HG03103 (cell line): ENCODE data around the gene PSD2.

ENCODE experiments used
- ATAC-seq: cut with Tn5 transposase; IDR thresholded peaks from one replicate; pipeline ENCODE4 v1.9.1; 2021; ENCODE audit warnings: low read depth; ENCODE audit not compliant: unreplicated experiment

Gene PSD2

DNA sequence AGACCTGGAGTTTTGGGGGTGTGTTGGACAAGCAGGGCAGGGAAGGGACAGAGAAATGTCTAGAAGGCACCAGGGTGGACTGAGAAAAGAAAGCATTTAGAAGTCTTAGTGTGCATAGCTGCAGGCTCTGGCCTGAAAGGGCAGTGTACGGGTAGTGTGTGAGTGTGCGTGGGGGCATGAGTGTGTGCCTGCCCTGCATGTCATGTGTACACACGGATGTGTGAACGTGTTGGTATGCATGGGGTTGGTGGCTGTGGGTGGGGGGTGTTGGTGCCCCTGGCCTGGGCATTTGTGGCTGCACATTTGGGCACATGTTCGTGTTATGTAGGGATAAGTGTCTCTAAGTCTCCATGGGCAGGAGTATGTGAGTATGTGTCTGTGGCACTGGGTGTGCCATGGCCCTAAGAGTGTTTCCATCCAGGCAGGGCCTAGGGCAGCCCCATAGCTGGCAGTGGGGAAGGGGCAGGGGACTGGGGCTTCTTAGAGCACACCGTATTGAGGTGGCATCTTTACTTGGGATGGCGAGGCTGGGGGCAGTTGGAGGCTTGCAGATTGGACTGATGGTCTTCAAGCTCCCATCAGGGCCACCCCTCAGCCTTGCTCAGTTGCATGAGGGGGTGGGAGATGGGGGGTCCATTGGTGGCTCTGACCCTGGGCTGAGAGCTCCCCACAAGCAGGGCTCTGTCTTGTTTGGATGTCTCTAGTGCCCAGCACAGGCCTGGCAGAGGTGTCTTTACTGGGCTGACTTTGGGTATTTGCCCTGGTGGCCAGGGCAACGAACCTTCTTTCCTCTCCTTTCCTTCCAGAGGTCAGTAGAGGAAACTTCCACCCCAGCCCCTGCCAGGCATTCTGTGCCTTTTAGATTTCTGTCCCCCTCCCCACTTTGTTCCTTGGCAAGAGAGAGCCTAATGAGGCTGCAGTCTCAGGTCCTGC lies 15.0 kb downstream of the PSD2 start:
- no peak for ATAC-seq

GRCh38 chr5:139811274-139811607 lies 15.6 kb downstream of the PSD2 start:
- ATAC-seq = no peak

DNA sequence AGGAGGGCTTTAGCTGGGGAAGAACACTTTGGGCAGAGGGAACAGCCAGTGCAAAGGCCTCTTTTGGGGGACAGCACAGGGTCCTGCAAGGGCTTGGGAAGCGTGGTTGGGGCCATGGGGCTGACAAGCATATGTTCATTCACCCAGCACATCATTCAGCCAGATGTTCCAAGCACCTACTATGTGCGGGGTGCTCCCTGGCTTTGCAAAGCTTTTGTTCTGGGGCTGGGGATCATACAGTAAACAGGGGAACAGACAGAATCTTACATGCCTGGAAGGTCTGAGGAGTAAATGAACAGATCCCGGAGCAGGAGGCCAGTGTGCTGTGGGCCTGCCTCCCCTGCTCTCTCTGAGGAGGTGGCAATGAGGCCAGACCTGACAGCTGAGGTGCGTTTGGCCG lies 16.7 kb downstream of the PSD2 start:
- ATAC-seq = no peak

DNA sequence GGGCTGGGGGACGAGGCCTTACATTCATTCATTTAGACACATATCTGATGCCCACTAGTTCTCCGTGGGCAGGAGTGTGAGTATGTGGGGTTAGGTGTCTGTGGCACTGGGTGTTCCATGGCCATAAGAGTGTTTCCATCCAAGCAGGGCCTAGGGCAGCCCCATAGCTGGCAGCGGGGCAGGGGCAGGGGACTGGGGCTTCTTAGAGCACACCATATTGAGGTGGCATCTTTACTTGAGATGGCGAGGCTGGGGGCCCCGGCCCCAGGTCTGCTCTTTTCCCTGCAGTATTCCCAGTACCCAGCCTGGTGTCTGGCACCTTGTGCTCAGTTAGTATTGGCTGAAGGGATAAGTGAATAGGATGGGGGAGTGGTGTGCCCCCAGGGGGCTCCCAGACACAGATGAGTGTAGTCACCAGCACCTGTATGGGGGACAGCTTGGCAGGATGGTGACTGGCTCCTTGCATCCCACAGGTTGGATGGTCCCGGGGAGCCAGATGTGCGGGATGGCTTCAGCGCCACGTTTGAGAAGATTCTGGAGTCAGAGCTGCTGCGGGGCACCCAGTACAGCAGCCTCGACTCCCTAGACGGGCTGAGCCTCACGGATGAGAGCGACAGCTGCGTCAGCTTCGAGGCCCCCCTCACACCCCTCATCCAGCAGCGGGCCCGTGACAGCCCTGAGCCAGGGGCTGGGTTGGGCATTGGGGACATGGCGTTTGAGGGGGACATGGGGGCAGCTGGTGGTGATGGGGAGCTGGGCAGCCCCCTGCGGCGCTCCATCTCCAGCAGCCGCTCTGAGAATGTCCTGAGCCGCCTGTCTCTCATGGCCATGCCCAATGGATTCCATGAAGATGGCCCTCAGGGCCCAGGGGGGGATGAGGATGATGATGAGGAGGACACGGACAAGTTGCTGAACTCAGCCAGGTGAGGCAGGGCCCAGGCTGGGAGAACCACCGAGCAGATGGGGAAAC lies 17.5 kb downstream of the PSD2 start:
- ATAC-seq = no peak

- no peak for ATAC-seq
Observed at GRCh38 chr5:139814191-139814601, 18.6 kb downstream of the PSD2 start.

- no peak for ATAC-seq
Observed at GRCh38 chr5:139814704-139815280, 19.2 kb downstream of the PSD2 start.

DNA sequence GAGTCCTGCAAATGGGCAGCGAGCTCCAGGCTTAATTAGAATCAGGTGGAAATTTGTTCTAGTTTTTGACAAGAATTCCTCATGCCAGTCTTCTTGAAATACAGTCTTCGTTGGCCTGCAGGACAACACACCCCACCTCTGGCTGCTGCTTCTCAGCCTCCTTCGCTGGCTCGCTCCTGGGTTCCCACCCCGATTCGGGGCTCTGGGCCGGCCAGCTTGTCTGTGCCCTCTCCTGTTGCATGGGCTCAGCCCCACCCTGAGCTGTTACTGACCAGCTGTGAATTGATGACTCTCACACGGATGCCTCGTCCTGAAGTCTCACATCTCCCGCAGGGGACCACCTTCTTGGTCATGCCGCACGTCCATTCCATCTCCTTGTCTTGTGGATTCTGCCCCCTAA lies 21.0 kb downstream of the PSD2 start:
- ATAC-seq = no peak

DNA sequence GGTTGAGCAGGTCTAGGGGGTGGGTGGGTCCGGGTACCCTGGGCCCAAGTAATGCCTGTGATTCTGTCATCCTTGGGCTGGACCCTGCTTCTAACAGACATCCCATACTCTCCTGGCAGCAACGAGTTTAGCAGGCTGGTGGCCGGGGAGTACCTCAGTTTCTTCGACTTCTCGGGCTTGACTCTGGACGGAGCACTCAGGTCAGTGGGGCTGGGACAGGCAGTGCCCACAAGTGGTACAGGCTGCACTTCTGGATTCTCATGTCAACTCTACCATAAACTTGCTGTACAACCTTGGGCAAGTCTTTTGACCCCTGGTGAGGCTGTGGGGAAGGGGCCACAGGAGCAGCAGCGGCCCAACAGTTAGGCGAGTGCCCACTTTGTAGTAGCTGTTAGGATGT lies 21.8 kb downstream of the PSD2 start:
- ATAC-seq = no peak

GRCh38 chr5:139817970-139818369 lies 22.4 kb downstream of the PSD2 start:
- no peak for ATAC-seq

DNA sequence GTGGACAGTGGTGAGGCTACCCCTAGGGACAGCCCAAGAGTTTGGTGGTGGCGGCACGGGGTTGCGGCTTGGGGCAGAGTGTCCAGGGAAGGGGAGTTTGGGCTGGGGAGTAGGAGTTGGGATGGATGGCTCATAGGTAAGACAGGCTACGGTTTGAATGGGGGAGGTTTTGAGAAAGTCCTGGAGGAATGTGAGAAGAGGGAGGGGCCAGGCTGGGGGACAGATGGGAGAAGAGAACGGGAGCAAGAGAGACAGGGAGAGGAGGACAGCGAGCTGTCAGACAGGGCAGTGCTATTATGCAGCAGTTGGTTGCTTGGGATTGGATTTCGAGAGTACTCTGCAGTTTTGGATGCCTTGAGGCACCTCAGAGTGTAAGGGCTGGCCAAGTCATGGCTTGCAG lies 24.5 kb downstream of the PSD2 start:
- no peak for ATAC-seq

- ATAC-seq = no peak
Observed at GRCh38 chr5:139820606-139821005, 25.0 kb downstream of the PSD2 start.

DNA sequence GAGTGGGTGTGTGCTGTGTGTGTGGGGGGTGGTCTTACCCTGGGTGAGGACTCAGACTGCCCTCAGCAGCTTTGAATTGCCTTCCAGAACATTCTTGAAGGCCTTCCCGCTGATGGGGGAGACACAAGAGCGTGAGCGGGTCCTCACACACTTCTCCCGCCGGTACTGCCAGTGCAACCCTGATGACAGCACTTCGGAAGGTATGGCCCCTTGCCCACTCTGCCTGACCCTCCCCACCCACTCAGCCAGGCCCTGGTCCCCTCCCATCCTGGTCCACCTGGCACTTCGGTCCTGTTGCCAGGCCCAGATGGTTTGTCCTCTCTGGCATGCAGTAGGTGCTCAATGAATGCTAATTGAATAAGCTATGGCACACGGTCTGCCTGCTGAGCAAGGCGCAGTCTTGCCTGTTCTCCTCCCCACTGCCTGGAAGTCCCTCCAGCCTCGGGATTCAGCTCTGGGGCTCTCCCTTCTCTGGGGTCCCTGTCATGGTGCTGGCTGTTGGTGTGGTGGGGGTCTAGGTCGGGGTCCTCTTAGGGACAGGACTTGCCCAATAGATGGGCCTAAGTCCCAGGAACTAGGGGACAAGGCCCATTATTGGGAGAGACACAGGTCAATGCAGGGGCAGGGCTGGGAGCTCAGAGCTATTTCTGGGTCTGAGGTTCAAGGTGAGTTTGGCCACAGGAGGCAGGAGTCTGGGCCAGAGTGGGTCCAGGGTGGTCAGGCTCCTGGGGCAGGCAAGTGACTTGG lies 26.4 kb downstream of the PSD2 start:
- no peak for ATAC-seq

DNA sequence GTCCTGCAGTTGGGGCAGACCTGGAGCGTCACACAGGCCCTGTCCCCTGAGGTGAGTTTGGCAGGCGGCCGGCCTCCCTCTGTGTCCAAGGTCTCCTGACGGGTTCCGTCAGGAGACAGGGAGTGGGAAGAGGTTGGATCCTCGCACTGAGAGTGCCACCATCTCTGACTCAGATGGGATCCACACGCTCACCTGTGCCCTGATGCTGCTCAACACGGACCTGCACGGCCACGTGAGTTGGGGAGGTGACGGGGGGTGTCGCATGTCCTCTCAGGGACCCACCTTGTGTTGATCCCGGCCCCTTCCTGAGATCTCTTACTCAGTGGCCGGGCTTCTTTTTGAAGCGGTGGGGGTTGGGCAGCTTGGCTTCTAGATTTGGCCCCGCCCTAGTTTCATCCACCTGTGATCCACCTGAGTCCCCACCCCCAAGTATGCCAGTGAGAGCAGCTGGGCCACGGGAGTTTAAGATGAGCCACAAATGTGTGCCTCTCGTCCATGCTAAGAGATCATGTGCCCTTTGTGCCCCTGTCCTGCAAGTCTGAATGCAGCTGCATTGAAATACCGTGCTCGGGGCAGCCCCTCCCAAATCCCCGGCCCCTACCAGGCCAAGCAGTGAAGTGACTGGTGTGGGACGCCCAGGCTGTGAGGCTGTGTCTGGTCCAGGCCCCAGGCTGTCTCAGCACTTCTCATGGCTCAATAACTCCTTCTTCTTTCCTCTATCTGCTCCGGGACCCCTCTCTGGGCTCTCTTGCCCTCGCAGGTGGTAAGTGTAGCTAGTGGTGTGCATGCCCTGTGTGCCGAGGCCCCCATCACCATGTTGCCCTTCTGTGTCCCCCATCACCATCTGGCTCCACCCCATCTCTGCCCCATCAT lies 27.2 kb downstream of the PSD2 start:
- no peak for ATAC-seq

- ATAC-seq = no peak
Observed at GRCh38 chr5:139823757-139824355, 28.2 kb downstream of the PSD2 start.

DNA sequence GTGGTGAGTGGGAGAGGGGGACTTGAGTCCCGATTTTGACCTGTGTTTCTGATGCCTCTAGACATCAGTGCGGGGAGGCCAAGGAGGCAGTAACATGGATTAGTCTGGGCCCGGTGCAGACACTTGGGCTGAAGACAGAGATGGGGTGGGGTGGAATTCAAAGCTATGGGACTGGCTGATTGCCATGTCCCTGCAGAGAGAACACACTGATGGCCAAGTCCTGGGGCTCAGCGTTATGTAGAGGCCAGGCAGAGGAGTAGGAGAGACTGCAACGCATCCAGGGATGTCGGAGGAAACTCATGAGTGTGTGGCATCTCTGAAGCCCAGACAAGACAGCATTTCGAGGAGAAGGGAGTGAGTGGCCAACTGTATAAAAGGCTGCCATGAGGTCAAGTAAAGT lies 30.1 kb downstream of the PSD2 start:
- no peak for ATAC-seq

GRCh38 chr5:139828207-139828895 lies 32.7 kb downstream of the PSD2 start:
- no peak for ATAC-seq

GRCh38 chr5:139829471-139829870 lies 33.9 kb downstream of the PSD2 start:
- no peak for ATAC-seq

DNA sequence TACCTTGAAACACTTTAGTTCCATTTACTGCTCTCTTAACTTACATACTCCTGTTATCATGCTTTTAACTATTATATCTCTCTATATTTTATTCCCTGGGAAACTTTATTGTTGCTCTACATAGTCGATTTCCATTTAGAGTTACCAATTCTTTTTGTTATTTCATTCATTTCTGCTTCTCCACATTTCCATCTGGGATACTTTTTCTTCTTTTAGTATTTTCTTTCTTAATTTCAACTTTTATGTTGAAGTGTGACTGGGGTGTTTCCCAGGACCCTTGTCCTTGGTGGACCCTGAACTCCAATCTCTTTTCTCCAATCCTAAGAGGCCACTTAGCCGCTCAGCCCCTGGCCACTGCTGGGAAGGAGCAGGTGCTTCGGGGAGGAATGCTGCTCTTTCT lies 36.0 kb downstream of the PSD2 start:
- no peak for ATAC-seq

- ATAC-seq = no peak
Observed at GRCh38 chr5:139833525-139833924, 37.9 kb downstream of the PSD2 start.
